Trophoblast cell (in vitro differentiated cells and primary cell): ENCODE measurements around the gene TNIK.

Experiments used
- DNase-seq, 2 donors: peaks; one replicate each; pipeline ENCODE4 v3.0.0-alpha.2; 2016
- H2AFZ ChIP-seq: 2 replicates; pipeline ENCODE4 v1.6.1; 2013; ENCODE audit warnings: low read length, moderate library complexity, mild to moderate bottlenecking; ENCODE audit not compliant: insufficient read depth, poor library complexity
- H2AK5ac ChIP-seq: 2 replicates; pipeline ENCODE4 v1.6.1; 2013; ENCODE audit warnings: mild to moderate bottlenecking, low read length
- H2BK120ac ChIP-seq: 2 replicates; pipeline ENCODE4 v1.6.1; 2013; ENCODE audit warnings: low read length, mild to moderate bottlenecking, moderate library complexity; ENCODE audit not compliant: insufficient read depth, poor library complexity
- H2BK12ac ChIP-seq: 2 replicates; pipeline ENCODE4 v1.6.1; 2013; ENCODE audit warnings: mild to moderate bottlenecking, low read length, moderate library complexity
- H2BK5ac ChIP-seq: 2 replicates; pipeline ENCODE4 v1.6.1; 2013; ENCODE audit warnings: low read length, low read depth, moderate library complexity, mild to moderate bottlenecking; ENCODE audit not compliant: poor library complexity
- H3K14ac ChIP-seq: 2 replicates; pipeline ENCODE4 v1.6.1; 2013; ENCODE audit warnings: mild to moderate bottlenecking, low read length
- H3K18ac ChIP-seq: 2 replicates; pipeline ENCODE4 v1.6.1; 2013; ENCODE audit warnings: mild to moderate bottlenecking, low read length
- H3K23ac ChIP-seq: 2 replicates; pipeline ENCODE4 v1.6.1; 2013; ENCODE audit warnings: low read length
- H3K27ac ChIP-seq: 2 replicates; pipeline ENCODE4 v1.5.1; 2013; ENCODE audit warnings: low read depth, mild to moderate bottlenecking, inconsistent platforms, low read length, moderate library complexity
- H3K27me3 ChIP-seq: 2 replicates; pipeline ENCODE4 v1.6.1; 2013; ENCODE audit warnings: inconsistent platforms, mild to moderate bottlenecking, low read length, moderate library complexity; ENCODE audit not compliant: insufficient read depth
- H3K36me3 ChIP-seq, 2 experiments: 1 replicate in 1 of 2; 2 replicates in 1 of 2; pipeline ENCODE4 v1.6.1; 2013; ENCODE audit warnings: low read length in 2 of 2, mild to moderate bottlenecking in 2 of 2, moderate library complexity in 1 of 2; ENCODE audit not compliant: insufficient read depth in 2 of 2, control insufficient read depth in 1 of 2
- H3K4ac ChIP-seq: 2 replicates; pipeline ENCODE4 v1.6.1; 2013; ENCODE audit warnings: low read depth, mild to moderate bottlenecking, low read length, moderate library complexity
- H3K4me1 ChIP-seq, 2 experiments: 1 replicate in 1 of 2; 2 replicates in 1 of 2; pipeline ENCODE4 v1.6.1; 2013; ENCODE audit warnings: low read length in 2 of 2, mild to moderate bottlenecking in 2 of 2, moderate library complexity in 1 of 2; ENCODE audit not compliant: insufficient read depth in 2 of 2, control insufficient read depth in 1 of 2
- H3K4me2 ChIP-seq: 2 replicates; pipeline ENCODE4 v1.6.1; 2013; ENCODE audit warnings: inconsistent platforms, mild to moderate bottlenecking, low read length, moderate library complexity
- H3K4me3 ChIP-seq: 2 replicates; pipeline ENCODE4 v1.5.1; 2013; ENCODE audit warnings: mild to moderate bottlenecking, low read depth, low read length, inconsistent platforms
- H3K79me1 ChIP-seq: one replicate; pipeline ENCODE4 v1.6.1; 2013; ENCODE audit warnings: low read length
- H3K79me2 ChIP-seq: 2 replicates; pipeline ENCODE4 v1.6.1; 2013; ENCODE audit warnings: low read length, mild to moderate bottlenecking; ENCODE audit not compliant: control insufficient read depth, insufficient read depth, poor library complexity
- H3K9ac ChIP-seq: 2 replicates; pipeline ENCODE4 v1.6.1; 2013; ENCODE audit warnings: mild to moderate bottlenecking, low read length
- H3K9me3 ChIP-seq: 2 replicates; pipeline ENCODE4 v1.6.1; 2013; ENCODE audit warnings: low read depth, mild to moderate bottlenecking, control low read depth, inconsistent platforms, low read length; ENCODE audit not compliant: insufficient read depth
- H4K12ac ChIP-seq: 2 replicates; pipeline ENCODE4 v1.6.1; 2013; ENCODE audit warnings: low read depth, mild to moderate bottlenecking, low read length, moderate library complexity
- H4K8ac ChIP-seq: 2 replicates; pipeline ENCODE4 v1.6.1; 2013; ENCODE audit warnings: low read depth, mild to moderate bottlenecking, low read length, moderate library complexity
- H4K91ac ChIP-seq: one replicate; pipeline ENCODE4 v1.6.1; 2013; ENCODE audit warnings: low read depth, mild to moderate bottlenecking, low read length, moderate library complexity
- WGBS: extraction: QIAGEN DNeasy Blood & Tissue Kit; methylation state at CpG from one replicate; pipeline ENCODE4 v1.1.7; 2013; ENCODE audit warnings: missing lambda C conversion rate; ENCODE audit not compliant: insufficient read length, insufficient coverage; ENCODE audit errors: extremely low coverage; 5-methylcytosine and 5-hydroxymethylcytosine counted together

The TNIK gene

DNA sequence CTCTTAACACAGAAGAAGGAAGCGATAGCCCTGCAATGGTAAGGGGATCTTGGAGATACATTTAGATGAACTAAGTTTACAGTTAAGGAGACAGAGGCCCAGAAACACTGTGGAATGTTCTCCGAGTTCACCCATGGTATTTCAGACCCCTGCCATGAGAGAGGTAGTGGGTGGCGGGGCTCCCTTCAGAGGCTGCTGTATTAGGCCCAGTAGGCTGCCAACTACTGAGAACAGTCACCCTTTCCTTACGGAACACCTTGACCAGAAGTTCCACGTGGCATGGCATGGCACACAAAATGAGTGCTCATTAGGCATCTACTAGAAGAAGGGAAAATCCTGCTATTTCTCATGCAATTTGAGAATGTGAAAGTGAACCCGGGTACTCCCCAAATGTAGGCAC is 195.4 kb downstream of the TNIK start:
- Histone ChIP-seq H3K9me3 (no peaks in the 10 kb centered on the region), H3K79me1 (no peaks in the 10 kb centered on the region), H3K79me2 (no peaks in the 10 kb centered on the region), H2AK5ac (no peak overlapping the region), H3K27me3 (no peaks in the 10 kb centered on the region), H3K4me1 (no peaks in the 10 kb centered on the region), H3K36me3 (no peaks in the 10 kb centered on the region), H3K14ac (no peak overlapping the region), H3K4me3 (no peak overlapping the region), H4K91ac (no peak overlapping the region), H2BK5ac (no peak overlapping the region), H3K4me2 (no peak overlapping the region), H4K8ac (no peak overlapping the region), H2AFZ (no peak overlapping the region), H4K12ac (no peak overlapping the region), H3K4ac (no peak overlapping the region), H3K27ac (no peak overlapping the region), H2BK120ac (no peak overlapping the region), H3K18ac (no peak overlapping the region), H3K23ac (peak overlapping the region; percentile 17), H3K9ac (no peak overlapping the region), H2BK12ac (no peak overlapping the region)
- WGBS, result no CpG with 5 or more reads among the region's 6 CpGs
- DNase-seq, result no peak

DNA sequence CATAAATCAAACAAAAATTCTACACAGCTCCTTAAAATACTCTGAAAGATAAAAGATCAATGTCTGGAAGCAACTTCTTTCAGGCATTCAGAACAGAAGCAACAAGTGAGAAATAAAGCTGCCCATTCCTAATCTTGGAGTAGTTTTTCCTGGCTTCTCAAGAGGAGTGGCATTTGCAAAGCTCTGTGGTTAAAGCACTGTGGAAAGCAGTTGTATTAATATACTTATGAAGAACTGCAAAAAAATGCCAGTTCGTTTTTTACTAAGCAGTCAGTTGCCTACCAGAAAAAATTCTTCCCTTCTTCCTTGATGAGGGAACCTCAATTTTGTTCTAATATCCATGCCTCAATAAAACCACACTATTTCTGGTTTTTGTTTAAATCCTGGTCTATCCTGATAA is 197.8 kb downstream of the TNIK start:
- Histone ChIP-seq H3K27ac (no peak overlapping the region), H2BK120ac (no peak overlapping the region), H3K14ac (no peak overlapping the region), H3K18ac (no peak overlapping the region), H3K4me1 (peaks cover 0 to 2% of the 10 kb centered on the region in 2 experiments), H4K8ac (no peak overlapping the region), H3K4ac (no peak overlapping the region), H3K4me2 (no peak overlapping the region), H4K12ac (no peak overlapping the region), H2AFZ (no peak overlapping the region), H3K9ac (no peak overlapping the region), H2AK5ac (no peak overlapping the region), H2BK12ac (no peak overlapping the region), H3K23ac (no peak overlapping the region), H2BK5ac (no peak overlapping the region), H3K36me3 (no peaks in the 10 kb centered on the region), H3K79me2 (no peaks in the 10 kb centered on the region), H3K9me3 (no peaks in the 10 kb centered on the region), H3K4me3 (no peak overlapping the region), H3K27me3 (no peaks in the 10 kb centered on the region), H3K79me1 (no peaks in the 10 kb centered on the region), H4K91ac (no peak overlapping the region)
- no peak for DNase-seq
- no CpG with 5 or more reads among the region's 1 CpG for WGBS

DNA sequence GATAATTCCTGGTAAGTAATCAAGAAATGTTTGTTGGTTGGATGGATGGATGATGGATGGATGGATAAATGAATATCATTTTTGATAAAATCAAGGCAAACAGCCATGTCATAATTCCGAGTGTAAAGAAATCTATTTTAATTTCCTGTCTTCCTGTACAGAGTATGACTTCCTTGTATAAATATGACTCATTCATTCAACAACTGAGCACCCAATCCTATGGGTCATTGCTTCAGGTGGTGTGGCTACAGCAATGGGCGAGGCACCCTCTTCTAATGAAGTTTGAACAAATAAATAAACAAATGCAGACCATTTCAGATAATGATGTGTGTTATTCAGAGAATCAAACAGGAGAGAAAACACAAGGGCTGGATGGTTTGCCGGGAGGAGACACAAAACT is 198.7 kb downstream of the TNIK start:
- Histone ChIP-seq H3K4me2 (no peak overlapping the region), H3K23ac (no peak overlapping the region), H3K4me1 (peaks cover 0 to 2% of the 10 kb centered on the region in 2 experiments), H3K79me2 (no peaks in the 10 kb centered on the region), H2BK5ac (no peak overlapping the region), H3K9ac (no peak overlapping the region), H3K27ac (no peak overlapping the region), H3K36me3 (no peaks in the 10 kb centered on the region), H2BK120ac (no peak overlapping the region), H3K4me3 (no peak overlapping the region), H3K14ac (no peak overlapping the region), H3K9me3 (no peaks in the 10 kb centered on the region), H4K8ac (no peak overlapping the region), H2BK12ac (no peak overlapping the region), H3K79me1 (no peaks in the 10 kb centered on the region), H3K27me3 (no peaks in the 10 kb centered on the region), H3K18ac (no peak overlapping the region), H4K12ac (no peak overlapping the region), H2AFZ (no peak overlapping the region), H3K4ac (no peak overlapping the region), H4K91ac (no peak overlapping the region), H2AK5ac (no peak overlapping the region)
- no peak for DNase-seq
- no CpG with 5 or more reads among the region's 3 CpGs for WGBS

DNA sequence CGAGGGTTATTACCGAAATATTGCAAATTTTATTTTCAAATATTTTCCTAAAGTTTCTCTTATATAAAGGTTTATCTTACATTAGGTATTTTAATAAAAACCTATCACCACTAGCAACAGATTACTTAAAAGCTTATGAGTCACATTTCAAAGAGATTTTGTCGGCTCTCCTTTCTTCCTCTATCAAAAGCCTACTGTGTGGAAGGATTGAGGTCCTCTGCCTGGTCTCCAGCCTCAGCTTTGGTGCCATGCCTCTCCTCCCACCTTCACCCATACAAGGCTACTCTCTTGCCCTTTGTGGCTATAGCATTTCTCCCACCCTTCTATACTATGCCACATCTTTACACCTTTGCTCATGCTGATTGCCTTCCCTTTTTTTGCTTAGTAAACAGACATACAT is 199.3 kb downstream of the TNIK start:
- Histone ChIP-seq H3K4ac (no peak overlapping the region), H2BK12ac (no peak overlapping the region), H3K36me3 (no peaks in the 10 kb centered on the region), H3K23ac (no peak overlapping the region), H3K4me2 (no peak overlapping the region), H3K27ac (no peak overlapping the region), H2AFZ (no peak overlapping the region), H4K8ac (no peak overlapping the region), H2BK120ac (no peak overlapping the region), H2AK5ac (no peak overlapping the region), H3K4me3 (no peak overlapping the region), H3K14ac (no peak overlapping the region), H4K91ac (no peak overlapping the region), H3K18ac (no peak overlapping the region), H3K27me3 (no peaks in the 10 kb centered on the region), H3K79me2 (no peaks in the 10 kb centered on the region), H3K9me3 (no peaks in the 10 kb centered on the region), H2BK5ac (no peak overlapping the region), H4K12ac (no peak overlapping the region), H3K79me1 (no peaks in the 10 kb centered on the region), H3K4me1 (peaks cover 0 to 2% of the 10 kb centered on the region in 2 experiments), H3K9ac (no peak overlapping the region)
- DNase-seq, result no peak
- no CpG with 5 or more reads among the region's 3 CpGs for WGBS
